PFSK-1 (cell line): ENCODE measurements around the gene HLA-DPB1.

Experiments
- POLR2AphosphoS5 ChIP-seq: IDR thresholded peaks from 2 replicates; pipeline ENCODE4 v1.6.1; 2012; ENCODE audit warnings: low read depth, mild to moderate bottlenecking, control low read depth, low read length, moderate library complexity
- TAF1 ChIP-seq: IDR thresholded peaks from 2 replicates; pipeline ENCODE4 v1.6.1; 2012; ENCODE audit warnings: low read length, control low read depth, borderline replicate concordance; ENCODE audit not compliant: insufficient read depth

DNA sequence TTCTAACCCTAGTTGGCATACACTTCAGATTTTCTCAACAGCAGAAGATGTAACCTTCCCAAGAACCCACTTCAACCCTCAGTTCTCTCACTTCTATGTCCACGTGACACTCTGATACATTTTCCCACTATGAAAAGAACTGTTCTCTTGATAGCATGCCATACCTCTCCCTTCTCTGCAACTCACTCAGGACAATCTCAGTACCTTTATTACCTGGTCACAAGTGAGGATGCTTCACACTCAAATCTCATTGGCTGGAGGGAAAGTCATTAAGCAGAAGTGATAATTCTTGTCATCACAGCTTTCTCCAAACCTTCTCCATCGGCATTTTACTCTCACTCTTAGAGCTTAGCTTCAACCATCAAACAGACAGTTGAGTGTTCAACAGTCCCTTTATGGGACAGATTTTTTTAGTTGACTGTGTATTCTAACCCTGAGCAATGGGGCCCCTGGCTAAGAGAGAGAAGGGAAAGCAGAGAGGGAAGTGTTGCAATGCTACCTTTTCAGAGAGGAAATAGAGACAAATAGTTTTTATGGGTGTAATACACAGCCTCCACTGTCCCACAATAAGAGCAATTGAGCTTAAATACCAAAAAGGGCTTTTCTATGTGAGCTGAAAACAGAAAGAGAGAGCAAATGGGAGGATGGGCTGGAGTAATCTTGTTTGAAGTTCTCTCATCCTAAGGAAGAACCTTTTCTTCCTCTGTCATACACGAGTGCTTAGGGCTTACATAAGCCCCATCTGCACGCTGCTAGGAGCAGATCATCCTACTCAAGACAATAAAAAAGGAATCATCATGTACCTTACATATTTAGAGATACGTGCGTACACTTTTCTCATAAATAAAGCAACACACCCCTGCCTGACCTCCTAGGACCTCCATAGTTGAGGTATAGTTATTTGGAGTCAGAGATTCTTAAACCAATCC lies 18.3 kb upstream of the HLA-DPB1 start:
- TF ChIP-seq TAF1 (no peak), POLR2AphosphoS5 (no peak)
